Measurements from ENCODE around the gene BIRC2.

GRCh38 chr11:102325088-102325487 lies 21.9 kb upstream of the BIRC2 start:
- TF ChIP-seq CTCF (IDR thresholded peaks at IDR 0.05 in 8 of 11, conservative IDR thresholded peaks at IDR 0.05 in 3 of 11) (no peak), POLR2A (IDR thresholded peaks at IDR 0.05) (no peak)

Data from spleen (tissue), 7 donors.